ENCODE data around the gene TNFRSF4. TPM values are rescaled to one million over a fixed set of nuclear protein-coding genes. Genes with fewer than 3 reads are reported as not detected.
"Not testable (repeated sequence)": the region's sequence is repeated elsewhere in the genome, so short reads cannot be mapped to it uniquely, and the experiment has no call there.

The TNFRSF4 gene
- total and polyA plus RNA-seq, 5 donors from 2014 or later = 19.0 to 65.8 (median 33.9) TPM

- Histone ChIP-seq H3K27me3 (ENCODE audit: control insufficient read depth, insufficient read depth, low read length) (no peaks in the 10 kb centered on the region), H3K9me3 (ENCODE audit: control insufficient read depth in 2 of 2, low read length in 2 of 2) (no peaks in the 10 kb centered on the region), H3K4me3 (ENCODE audit: low read depth, low read length) (no peak overlapping the region), H3K27ac (ENCODE audit: insufficient read depth, low read length, poor library complexity, severe bottlenecking) (no peak overlapping the region), H3K4me1 (ENCODE audit: control insufficient read depth, insufficient read depth, low read length, poor library complexity, severe bottlenecking) (peaks cover 22% of the 10 kb centered on the region), H3K36me3 (ENCODE audit: control insufficient read depth, insufficient read depth, low read length) (no peaks in the 10 kb centered on the region)
- peak overlapping the region in 2 of 3 donors; percentile 7 to 78 for H3K27ac Mint-ChIP-seq
- ATAC-seq (ENCODE audit: low read depth in 2 of 2) (no peak), DNase-seq (no peak)
- H3K36me3 Mint-ChIP-seq = no peaks in the 10 kb centered on the region
- H3K4me1 Mint-ChIP-seq = peaks cover 0 to 20% (median 0%) of the 10 kb centered on the region in 4 donors
- peaks cover 17% of the 10 kb centered on the region for H3K27me3 Mint-ChIP-seq
- no peak overlapping the region for H3K4me3 Mint-ChIP-seq
- peaks cover 0 to 2% (median 0%) of the 10 kb centered on the region in 7 donors for H3K9me3 Mint-ChIP-seq
Observed at GRCh38 chr1:1176931-1177330, 37.0 kb downstream of the TNFRSF4 start.

GRCh38 chr1:1176063-1176761 lies 37.7 kb downstream of the TNFRSF4 start:
- not testable (repeated sequence) for H3K27me3 ChIP-seq (ENCODE audit: control insufficient read depth, insufficient read depth, low read length); DNase-seq

GRCh38 chr1:1175221-1176062 lies 38.5 kb downstream of the TNFRSF4 start:
- H3K9me3 ChIP-seq (ENCODE audit: control insufficient read depth in 2 of 2, low read length in 2 of 2) = no peaks in the 10 kb centered on the region
- H3K4me3 ChIP-seq (ENCODE audit: low read depth, low read length) = no peak overlapping the region
- peak in 1 of 3 donors; percentile 23 for DNase-seq
- peaks cover 33% of the 10 kb centered on the region for H3K4me1 ChIP-seq (ENCODE audit: control insufficient read depth, insufficient read depth, low read length, poor library complexity, severe bottlenecking)
- no peak overlapping the region for H3K4me3 Mint-ChIP-seq
- H3K27ac ChIP-seq (ENCODE audit: insufficient read depth, low read length, poor library complexity, severe bottlenecking) = no peak overlapping the region
- no peaks in the 10 kb centered on the region for H3K36me3 ChIP-seq (ENCODE audit: control insufficient read depth, insufficient read depth, low read length)
- peaks cover 17% of the 10 kb centered on the region for H3K27me3 Mint-ChIP-seq
- H3K9me3 Mint-ChIP-seq = no peaks in the 10 kb centered on the region
- H3K4me1 Mint-ChIP-seq = peaks cover 0 to 22% (median 0%) of the 10 kb centered on the region in 4 donors
- no peaks in the 10 kb centered on the region for H3K27me3 ChIP-seq (ENCODE audit: control insufficient read depth, insufficient read depth, low read length)
- ATAC-seq (ENCODE audit: low read depth in 2 of 2) = no peak
- H3K36me3 Mint-ChIP-seq = no peaks in the 10 kb centered on the region
- H3K27ac Mint-ChIP-seq = peak overlapping the region in 1 of 3 donors; percentile 43

More at GRCh38 chr1:1176063-1176761, 37.7 kb downstream of the TNFRSF4 start:
- Mint-ChIP-seq H3K4me1 (peaks cover 0 to 22% (median 0%) of the 10 kb centered on the region in 4 donors), H3K4me3 (peak overlapping the region in 1 of 4 donors; percentile 69), H3K27me3 (peaks cover 17% of the 10 kb centered on the region)
- peaks cover 30% of the 10 kb centered on the region for H3K4me1 ChIP-seq (ENCODE audit: control insufficient read depth, insufficient read depth, low read length, poor library complexity, severe bottlenecking)
- H3K9me3 Mint-ChIP-seq; H3K27ac ChIP-seq (ENCODE audit: insufficient read depth, low read length, poor library complexity, severe bottlenecking); H3K27ac Mint-ChIP-seq; H3K9me3 ChIP-seq (ENCODE audit: control insufficient read depth in 2 of 2, low read length in 2 of 2); H3K4me3 ChIP-seq (ENCODE audit: low read depth, low read length); H3K36me3 ChIP-seq (ENCODE audit: control insufficient read depth, insufficient read depth, low read length); H3K36me3 Mint-ChIP-seq; ATAC-seq (ENCODE audit: low read depth in 2 of 2): not testable (repeated sequence)

- Histone ChIP-seq H3K4me3 (ENCODE audit: low read depth, low read length) (no peak within 1 kb of the TSS), H3K4me1 (ENCODE audit: control insufficient read depth, insufficient read depth, low read length, poor library complexity, severe bottlenecking) (peaks cover 38% of the 10 kb centered on the region)
Observed at GRCh38 chr1:1173793-1174415, 40.0 kb downstream of the TNFRSF4 start, which contains the start of gene TTLL10. TTLL10 (plus strand) TSS chr1:1173880; CDS start chr1:1179216, 5,336 bp downstream.

GRCh38 chr1:1173061-1173792 lies 40.7 kb downstream of the TNFRSF4 start:
- H3K36me3 ChIP-seq (ENCODE audit: control insufficient read depth, insufficient read depth, low read length) = no peaks in the 10 kb centered on the region
- Mint-ChIP-seq H3K27me3 (peaks cover 17% of the 10 kb centered on the region), H3K9me3 (no peaks in the 10 kb centered on the region), H3K36me3 (no peaks in the 10 kb centered on the region), H3K4me1 (peaks cover 0 to 25% (median 1%) of the 10 kb centered on the region in 4 donors), H3K4me3 (peak overlapping the region in 1 of 4 donors; percentile 28), H3K27ac (no peak overlapping the region)
- H3K27ac ChIP-seq (ENCODE audit: insufficient read depth, low read length, poor library complexity, severe bottlenecking) = no peak overlapping the region
- ATAC-seq (ENCODE audit: low read depth in 2 of 2) (peak in 1 of 2 donors; percentile 15), DNase-seq (no peak)
- peaks cover 38% of the 10 kb centered on the region for H3K4me1 ChIP-seq (ENCODE audit: control insufficient read depth, insufficient read depth, low read length, poor library complexity, severe bottlenecking)
- no peaks in the 10 kb centered on the region for H3K27me3 ChIP-seq (ENCODE audit: control insufficient read depth, insufficient read depth, low read length)
- H3K9me3 ChIP-seq (ENCODE audit: control insufficient read depth in 2 of 2, low read length in 2 of 2) = no peaks in the 10 kb centered on the region
- no peak overlapping the region for H3K4me3 ChIP-seq (ENCODE audit: low read depth, low read length)

More at GRCh38 chr1:1173793-1174415, 40.0 kb downstream of the TNFRSF4 start, which contains the start of gene TTLL10:
- H3K27ac Mint-ChIP-seq = no peak within 1 kb of the TSS
- H3K36me3 Mint-ChIP-seq = no peaks in the 10 kb centered on the region
- Histone ChIP-seq H3K27ac (ENCODE audit: insufficient read depth, low read length, poor library complexity, severe bottlenecking) (no peak within 1 kb of the TSS), H3K9me3 (ENCODE audit: control insufficient read depth in 2 of 2, low read length in 2 of 2) (no peaks in the 10 kb centered on the region), H3K27me3 (ENCODE audit: control insufficient read depth, insufficient read depth, low read length) (no peaks in the 10 kb centered on the region), H3K36me3 (ENCODE audit: control insufficient read depth, insufficient read depth, low read length) (no peaks in the 10 kb centered on the region)
- DNase-seq (peak; percentile 42 to 76 (median 62)), ATAC-seq (ENCODE audit: low read depth in 2 of 2) (peak; percentile 58 to 83)
- peak within 1 kb of the TSS in 1 of 4 donors; percentile 28 for H3K4me3 Mint-ChIP-seq
- peaks cover 0 to 25% (median 1%) of the 10 kb centered on the region in 4 donors for H3K4me1 Mint-ChIP-seq
- peaks cover 17% of the 10 kb centered on the region for H3K27me3 Mint-ChIP-seq
- no peaks in the 10 kb centered on the region for H3K9me3 Mint-ChIP-seq

GRCh38 chr1:1171546-1172340 lies 42.2 kb downstream of the TNFRSF4 start:
- Mint-ChIP-seq H3K27ac (peak overlapping the region in 1 of 3 donors; percentile 69), H3K36me3 (no peaks in the 10 kb centered on the region), H3K27me3 (peaks cover 12% of the 10 kb centered on the region), H3K4me1 (peaks cover 0 to 25% (median 1%) of the 10 kb centered on the region in 4 donors), H3K4me3 (no peak overlapping the region), H3K9me3 (no peaks in the 10 kb centered on the region)
- peaks cover 38% of the 10 kb centered on the region for H3K4me1 ChIP-seq (ENCODE audit: control insufficient read depth, insufficient read depth, low read length, poor library complexity, severe bottlenecking)
- DNase-seq (peak in 1 of 3 donors; percentile 25), ATAC-seq (ENCODE audit: low read depth in 2 of 2) (no peak)
- no peak overlapping the region for H3K4me3 ChIP-seq (ENCODE audit: low read depth, low read length)
- no peaks in the 10 kb centered on the region for H3K27me3 ChIP-seq (ENCODE audit: control insufficient read depth, insufficient read depth, low read length)
- no peak overlapping the region for H3K27ac ChIP-seq (ENCODE audit: insufficient read depth, low read length, poor library complexity, severe bottlenecking)
- H3K36me3 ChIP-seq (ENCODE audit: control insufficient read depth, insufficient read depth, low read length) = no peaks in the 10 kb centered on the region
- no peaks in the 10 kb centered on the region for H3K9me3 ChIP-seq (ENCODE audit: control insufficient read depth in 2 of 2, low read length in 2 of 2)
